ENCODE measurements around the gene MYCBPAP. TPM values are rescaled to one million over a fixed set of nuclear protein-coding genes. Genes with fewer than 3 reads are reported as not detected.

MYCBPAP gene
- total RNA-seq, 1 experiment from 2014 or later: 1.9 TPM

GRCh38 chr17:50468304-50469207 lies 39.7 kb upstream of the MYCBPAP start, which contains the start of gene CHAD:
Gene CHAD, minus strand, starts transcription at chr17:50468880. Its CDS starts 67 bp downstream, at chr17:50468813.
- H3K79me2 ChIP-seq (ENCODE audit: low read length): no peaks in the 10 kb centered on the region
- ChIA-PET POLR2A (ENCODE audit: unreplicated experiment) (interaction anchor here (0.5 to 0.6 kb wide), 2 partner anchors 38 to 110 kb away, joined by 3 to 4 read pairs; no protein-coding TSS in a partner anchor), CTCF (no interaction called here)
- ATAC-seq: no peak
- peaks cover 10% of the 10 kb centered on the region; the same call in 1 of the 2 replicates for H3K4me1 ChIP-seq (ENCODE audit: insufficient read depth, low read length)
- no peak within 1 kb of the TSS for H3K4me3 ChIP-seq (ENCODE audit: low read length)
- TF ChIP-seq EZH2 (IDR thresholded peaks at IDR 0.05; ENCODE audit: low read length, unreplicated experiment): no peak
- no peak for TF ChIP-seq CTCF (conservative IDR thresholded peaks at IDR 0.05; ENCODE audit: low read depth, low read length)
- TF ChIP-seq EZH2phosphoT487 (IDR thresholded peaks at IDR 0.05; ENCODE audit: borderline replicate concordance, low read length): no peak
- BruUV-seq (replicated peaks): no TSS peak
- H3K27me3 ChIP-seq (ENCODE audit: low read length): no peaks in the 10 kb centered on the region
- no peak within 1 kb of the TSS for H3K4me2 ChIP-seq (ENCODE audit: low read length)
- H3K9me3 ChIP-seq (ENCODE audit: low read length): no peaks in the 10 kb centered on the region
- no peaks in the 10 kb centered on the region for H4K20me1 ChIP-seq (ENCODE audit: low read length)
- H3F3A ChIP-seq (ENCODE audit: low read length, unreplicated experiment): no peaks in the 10 kb centered on the region
- no peak for DNase-seq
- H2AFZ ChIP-seq (ENCODE audit: low read length): no peak within 1 kb of the TSS
- no peak within 1 kb of the TSS for H3K9ac ChIP-seq (ENCODE audit: low read length)
- no peaks in the 10 kb centered on the region for H3K9me2 ChIP-seq (replicated peaks; ENCODE audit: low read length)
- intact Hi-C loops (cut with micrococcal nuclease): no loop called here
- no peaks in the 10 kb centered on the region for H3K36me3 ChIP-seq (ENCODE audit: low read depth, low read length)
- H3K27ac ChIP-seq (ENCODE audit: low read length): no peak within 1 kb of the TSS

- POLR2A ChIA-PET (ENCODE audit: unreplicated experiment): no interaction called here
These were observed 39.0 kb upstream of the MYCBPAP start for GRCh38 chr17:50469208-50469605.

More at GRCh38 chr17:50469208-50469605, 39.0 kb upstream of the MYCBPAP start:
- ATAC-seq (no peak), DNase-seq (no peak)
- Histone ChIP-seq H3K27ac (ENCODE audit: low read length) (no peak overlapping the region), H3K4me1 (ENCODE audit: insufficient read depth, low read length) (peaks cover 10% of the 10 kb centered on the region; the same call in 1 of the 2 replicates), H3K36me3 (ENCODE audit: low read depth, low read length) (no peaks in the 10 kb centered on the region), H3K4me2 (ENCODE audit: low read length) (no peak overlapping the region), H2AFZ (ENCODE audit: low read length) (no peak overlapping the region), H3K9me3 (ENCODE audit: low read length) (no peaks in the 10 kb centered on the region), H3K9ac (ENCODE audit: low read length) (no peak overlapping the region), H3K9me2 (replicated peaks; ENCODE audit: low read length) (no peaks in the 10 kb centered on the region), H3F3A (ENCODE audit: low read length, unreplicated experiment) (no peaks in the 10 kb centered on the region), H3K27me3 (ENCODE audit: low read length) (no peaks in the 10 kb centered on the region), H4K20me1 (ENCODE audit: low read length) (no peaks in the 10 kb centered on the region), H3K79me2 (ENCODE audit: low read length) (no peaks in the 10 kb centered on the region), H3K4me3 (ENCODE audit: low read length) (no peak overlapping the region)
- CTCF ChIA-PET: no interaction called here
- intact Hi-C loops (cut with micrococcal nuclease): no loop called here
- TF ChIP-seq EZH2phosphoT487 (IDR thresholded peaks at IDR 0.05; ENCODE audit: borderline replicate concordance, low read length) (no peak), CTCF (conservative IDR thresholded peaks at IDR 0.05; ENCODE audit: low read depth, low read length) (no peak), EZH2 (IDR thresholded peaks at IDR 0.05; ENCODE audit: low read length, unreplicated experiment) (no peak)
- BruUV-seq (replicated peaks): no TSS peak

All from PC-3 (cell line).